ENCODE measurements around the gene DDX59.

Gene DDX59

GRCh38 chr1:200610846-200611245 is 58.9 kb downstream of the DDX59 start:
- Histone ChIP-seq H3K36me3 (replicated peaks) (no peaks in the 10 kb centered on the region), H3K27ac (no peak overlapping the region), H3K4me3 (ENCODE audit: low read depth, low read length) (no peak overlapping the region), H3K27me3 (replicated peaks) (no peaks in the 10 kb centered on the region)
- no peak for DNase-seq
- no peak for TF ChIP-seq CTCF (IDR thresholded peaks at IDR 0.05; ENCODE audit: low read depth, low read length, missing control alignments)
- in situ Hi-C loops (cut with HindIII; ENCODE audit: low pct_ligation_motif_present, low sequenced_read_pairs) = no loop called here

DNA sequence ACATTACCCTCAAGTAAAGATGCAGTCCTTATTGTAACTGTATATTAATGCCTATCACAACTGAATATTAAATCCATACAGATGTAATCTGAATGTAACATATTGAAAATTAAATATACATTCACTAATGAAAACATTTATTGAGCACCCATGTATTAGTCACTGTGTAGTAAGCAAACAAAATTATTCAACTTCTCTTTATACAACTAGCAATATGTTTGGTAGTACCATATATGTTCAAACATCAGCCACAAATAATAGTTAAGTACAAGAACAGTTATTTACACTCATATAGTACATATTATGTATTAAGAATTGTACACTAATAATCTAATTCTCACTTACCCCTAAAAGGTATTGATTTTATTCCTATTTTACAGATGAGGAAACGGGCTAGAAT is 67.1 kb downstream of the DDX59 start:
- no peak for DNase-seq
- H3K4me3 ChIP-seq (ENCODE audit: low read depth, low read length) = no peak overlapping the region
- no peak overlapping the region for H3K27ac ChIP-seq
- no peaks in the 10 kb centered on the region for H3K27me3 ChIP-seq (replicated peaks)
- H3K36me3 ChIP-seq (replicated peaks) = no peaks in the 10 kb centered on the region
- in situ Hi-C loops (cut with HindIII; ENCODE audit: low pct_ligation_motif_present, low sequenced_read_pairs) = no loop called here
- no peak for TF ChIP-seq CTCF (IDR thresholded peaks at IDR 0.05; ENCODE audit: low read depth, low read length, missing control alignments)
